Naive thymus-derived CD4-positive, alpha-beta T cell (primary cell): ENCODE data around the gene PLEKHA7. TPM values are rescaled to one million over a fixed set of nuclear protein-coding genes. Genes with fewer than 3 reads are reported as not detected.

Experiments used
- ATAC-seq: fragments of 150-1000 bp; cut with Tn5 transposase; 2 replicates; pipeline ENCODE4 v1.10.0; 2021; ENCODE audit warnings: mild to moderate bottlenecking, moderate library complexity
- CTCF ChIA-PET: fragments of 350-600 bp; sonication (Branson Sonifier 250); formaldehyde crosslinking; loops from one replicate; lab custom pipeline; 2021; ENCODE audit warnings: antibody characterized with exemption; lab: Charles Lee
- POLR2A ChIA-PET: fragments of 350-600 bp; sonication (Branson Sonifier 250); formaldehyde crosslinking; loops from one replicate; lab custom pipeline; 2021; ENCODE audit warnings: antibody characterized with exemption, inconsistent platforms; lab: Charles Lee
- DNase-seq, 9 donors: peaks; one replicate each; pipeline versions ENCODE4 v3.0.0 to v3.0.0-alpha.2; 2020 to 2022; ENCODE audit warnings: mixed read lengths in 1 of 9
- H3K27ac ChIP-seq: one replicate; pipeline ENCODE4 v1.7.0; 2013; ENCODE audit warnings: mild to moderate bottlenecking, low read depth, low read length, moderate library complexity
- H3K27me3 ChIP-seq, 2 donors: one replicate each; pipeline ENCODE4 v1.7.0; 2013; ENCODE audit warnings: low read length in 2 of 2, mild to moderate bottlenecking in 2 of 2, moderate library complexity in 2 of 2; ENCODE audit not compliant: control insufficient read depth in 2 of 2, insufficient read depth in 2 of 2
- H3K36me3 ChIP-seq, 3 experiments: 1 replicate in 2 of 3; 2 replicates in 1 of 3; pipeline ENCODE4 v1.7.0; 2013; ENCODE audit warnings: low read length in 3 of 3, mild to moderate bottlenecking in 3 of 3, moderate library complexity in 1 of 3; ENCODE audit not compliant: insufficient read depth in 3 of 3, control insufficient read depth in 2 of 3
- H3K4me1 ChIP-seq, 2 donors: one replicate each; pipeline ENCODE4 v1.7.0; 2013; ENCODE audit warnings: low read length in 2 of 2, mild to moderate bottlenecking in 2 of 2, moderate library complexity in 1 of 2; ENCODE audit not compliant: control insufficient read depth in 2 of 2, insufficient read depth in 2 of 2
- H3K4me3 ChIP-seq: 2 replicates; pipeline ENCODE4 v1.7.0; 2013; ENCODE audit warnings: mild to moderate bottlenecking, low read length
- H3K9me3 ChIP-seq, 3 experiments: 1 replicate in 2 of 3; 2 replicates in 1 of 3; pipeline ENCODE4 v1.7.0; 2013; ENCODE audit warnings: low read length in 3 of 3; ENCODE audit not compliant: control insufficient read depth in 2 of 3
- H3K27ac Mint-ChIP-seq, 9 donors: one replicate each; pipeline ENCODE4 v1.8.0; 2020 to 2022; ENCODE audit warnings: mixed read lengths in 9 of 9, mild to moderate bottlenecking in 8 of 9, moderate library complexity in 5 of 9, inconsistent platforms in 2 of 9
- H3K27me3 Mint-ChIP-seq, 5 donors: one replicate each; pipeline ENCODE4 v1.8.0; 2021 to 2022; ENCODE audit warnings: mixed read lengths in 5 of 5, mild to moderate bottlenecking in 1 of 5
- H3K36me3 Mint-ChIP-seq, 5 donors: one replicate each; pipeline ENCODE4 v1.8.0; 2020 to 2022; ENCODE audit warnings: mixed read lengths in 5 of 5, mild to moderate bottlenecking in 3 of 5, inconsistent platforms in 1 of 5
- H3K4me1 Mint-ChIP-seq, 7 donors: one replicate each; pipeline ENCODE4 v1.8.0; 2020 to 2022; ENCODE audit warnings: mixed read lengths in 7 of 7, mild to moderate bottlenecking in 3 of 7, inconsistent platforms in 1 of 7
- H3K4me3 Mint-ChIP-seq, 10 donors: one replicate each; pipeline ENCODE4 v1.8.0; 2020 to 2022; ENCODE audit warnings: mild to moderate bottlenecking in 10 of 10, mixed read lengths in 10 of 10, moderate library complexity in 6 of 10, inconsistent platforms in 2 of 10
- H3K9me3 Mint-ChIP-seq, 11 donors: one replicate each; pipeline ENCODE4 v1.8.0; 2020 to 2022; ENCODE audit warnings: mixed read lengths in 11 of 11, mild to moderate bottlenecking in 4 of 11, inconsistent platforms in 1 of 11, moderate library complexity in 1 of 11
- intact Hi-C, 2 donors: fragments of 100-400 bp; cut with micrococcal nuclease; formaldehyde crosslinking; loops; one replicate each; pipeline ENCODE4 v1.15.1; 2023
- polyA plus RNA-seq, 2 donors: library from polyadenylated mRNA; unstranded; fragments of 300-500 nt; fragmentation: Illumina TruSeq; gene quantifications; one replicate each; pipeline ENCODE4 v1.2.3, GENCODE V29; 2021
- total RNA-seq, 6 experiments: library from RNA in 5 of 6; stranded (reverse) in 5 of 6; gene quantifications; 1 replicate in 5 of 6; 2 replicates in 1 of 6; pipeline ENCODE4 v1.2.3 and lab custom pipeline; 2021 to 2026

The PLEKHA7 gene
- total and polyA plus RNA-seq, 7 experiments from 2014 or later = 0.84 to 4.8 (median 2.4) TPM

GRCh38 chr11:16928044-16928443, 86.2 kb downstream of the PLEKHA7 start:
- no peaks in the 10 kb centered on the region for H3K9me3 Mint-ChIP-seq
- no peak for DNase-seq
- H3K4me1 ChIP-seq = no peaks in the 10 kb centered on the region
- no peak overlapping the region for H3K4me3 ChIP-seq
- H3K4me1 Mint-ChIP-seq = peaks cover 2 to 13% (median 5%) of the 10 kb centered on the region in 7 donors
- peaks cover 0 to 4% (median 0%) of the 10 kb centered on the region in 5 donors for H3K36me3 Mint-ChIP-seq
- H3K27me3 Mint-ChIP-seq = peaks cover 34 to 52% (median 46%) of the 10 kb centered on the region in 5 donors
- no peak for ATAC-seq
- CTCF ChIA-PET = no interaction called here
- H3K9me3 ChIP-seq = no peaks in the 10 kb centered on the region
- H3K27me3 ChIP-seq = no peaks in the 10 kb centered on the region
- no peak overlapping the region for H3K27ac ChIP-seq
- H3K27ac Mint-ChIP-seq = no peak overlapping the region
- no peaks in the 10 kb centered on the region for H3K36me3 ChIP-seq
- no peak overlapping the region for H3K4me3 Mint-ChIP-seq
- intact Hi-C loops = no loop called here
- POLR2A ChIA-PET = no interaction called here

- Histone ChIP-seq H3K4me3 (no peak overlapping the region), H3K27me3 (no peaks in the 10 kb centered on the region), H3K9me3 (no peaks in the 10 kb centered on the region), H3K27ac (no peak overlapping the region), H3K36me3 (no peaks in the 10 kb centered on the region), H3K4me1 (no peaks in the 10 kb centered on the region)
- peaks cover 0 to 4% (median 0%) of the 10 kb centered on the region in 5 donors for H3K36me3 Mint-ChIP-seq
- no peak overlapping the region for H3K4me3 Mint-ChIP-seq
- no peaks in the 10 kb centered on the region for H3K9me3 Mint-ChIP-seq
- no peak overlapping the region for H3K27ac Mint-ChIP-seq
- no peak for ATAC-seq
- ChIA-PET CTCF (no interaction called here), POLR2A (no interaction called here)
- no peak for DNase-seq
- intact Hi-C loops = no loop called here
- peaks cover 2 to 13% (median 5%) of the 10 kb centered on the region in 7 donors for H3K4me1 Mint-ChIP-seq
- peaks cover 38 to 53% (median 48%) of the 10 kb centered on the region in 5 donors for H3K27me3 Mint-ChIP-seq
Observed at GRCh38 chr11:16926883-16927626, 87.2 kb downstream of the PLEKHA7 start.

- Mint-ChIP-seq H3K4me3 (peak overlapping the region in 4 of 10 donors; percentile 5 to 88 (median 38)), H3K9me3 (no peaks in the 10 kb centered on the region), H3K36me3 (peaks cover 0 to 4% (median 0%) of the 10 kb centered on the region in 5 donors), H3K4me1 (peaks cover 2 to 13% (median 5%) of the 10 kb centered on the region in 7 donors), H3K27me3 (peaks cover 40 to 56% (median 48%) of the 10 kb centered on the region in 5 donors), H3K27ac (no peak overlapping the region)
- no peaks in the 10 kb centered on the region for H3K27me3 ChIP-seq
- no peaks in the 10 kb centered on the region for H3K9me3 ChIP-seq
- no peaks in the 10 kb centered on the region for H3K4me1 ChIP-seq
- no peak overlapping the region for H3K27ac ChIP-seq
- ChIA-PET CTCF (no interaction called here), POLR2A (no interaction called here)
- no peak overlapping the region for H3K4me3 ChIP-seq
- intact Hi-C loops = loop anchor here in 1 of 2 donors (2.0 kb wide), 1 partner anchor 23 kb away; no protein-coding TSS in a partner anchor
- H3K36me3 ChIP-seq = no peaks in the 10 kb centered on the region
- ATAC-seq (peak; percentile 16), DNase-seq (peak in 1 of 9 donors; percentile 40)
Observed at GRCh38 chr11:16925561-16926065, 88.6 kb downstream of the PLEKHA7 start.

- intact Hi-C loops = loop anchor here in 1 of 2 donors (2.0 kb wide), 1 partner anchor 22 kb away; no protein-coding TSS in a partner anchor
- H3K4me3 ChIP-seq = no peak overlapping the region
- H3K36me3 Mint-ChIP-seq = peaks cover 0 to 4% (median 0%) of the 10 kb centered on the region in 5 donors
- H3K9me3 Mint-ChIP-seq = no peaks in the 10 kb centered on the region
- CTCF ChIA-PET = no interaction called here
- H3K27me3 Mint-ChIP-seq = peaks cover 40 to 58% (median 48%) of the 10 kb centered on the region in 5 donors
- POLR2A ChIA-PET = no interaction called here
- no peaks in the 10 kb centered on the region for H3K27me3 ChIP-seq
- DNase-seq (no peak), ATAC-seq (peak; percentile 10)
- H3K9me3 ChIP-seq = no peaks in the 10 kb centered on the region
- no peak overlapping the region for H3K27ac Mint-ChIP-seq
- no peaks in the 10 kb centered on the region for H3K4me1 ChIP-seq
- H3K27ac ChIP-seq = no peak overlapping the region
- H3K4me3 Mint-ChIP-seq = peak overlapping the region in 2 of 10 donors; percentile 33 to 70
- peaks cover 2 to 13% (median 5%) of the 10 kb centered on the region in 7 donors for H3K4me1 Mint-ChIP-seq
- no peaks in the 10 kb centered on the region for H3K36me3 ChIP-seq
Observed at GRCh38 chr11:16924826-16925560, 89.2 kb downstream of the PLEKHA7 start.

GRCh38 chr11:16924462-16924825, 89.8 kb downstream of the PLEKHA7 start:
- H3K9me3 Mint-ChIP-seq = no peaks in the 10 kb centered on the region
- intact Hi-C loops = loop anchor here in 1 of 2 donors (2.0 kb wide), 1 partner anchor 22 kb away; no protein-coding TSS in a partner anchor
- H3K27me3 Mint-ChIP-seq = peaks cover 40 to 58% (median 48%) of the 10 kb centered on the region in 5 donors
- Histone ChIP-seq H3K4me1 (no peaks in the 10 kb centered on the region), H3K27me3 (no peaks in the 10 kb centered on the region), H3K9me3 (no peaks in the 10 kb centered on the region), H3K36me3 (no peaks in the 10 kb centered on the region), H3K4me3 (no peak overlapping the region), H3K27ac (no peak overlapping the region)
- ChIA-PET POLR2A (no interaction called here), CTCF (no interaction called here)
- ATAC-seq (no peak), DNase-seq (no peak)
- peaks cover 2 to 13% (median 5%) of the 10 kb centered on the region in 7 donors for H3K4me1 Mint-ChIP-seq
- H3K27ac Mint-ChIP-seq = no peak overlapping the region
- peaks cover 0 to 4% (median 0%) of the 10 kb centered on the region in 5 donors for H3K36me3 Mint-ChIP-seq
- H3K4me3 Mint-ChIP-seq = peak overlapping the region in 3 of 10 donors; percentile 10 to 70 (median 51)

GRCh38 chr11:16923987-16924386, 90.2 kb downstream of the PLEKHA7 start:
- CTCF ChIA-PET = no interaction called here
- H3K27me3 ChIP-seq = no peaks in the 10 kb centered on the region
- DNase-seq (no peak), ATAC-seq (peak; percentile 34)
- Mint-ChIP-seq H3K9me3 (no peaks in the 10 kb centered on the region), H3K4me1 (peaks cover 2 to 13% (median 5%) of the 10 kb centered on the region in 7 donors), H3K4me3 (peak overlapping the region in 2 of 10 donors; percentile 10 to 70), H3K27me3 (peaks cover 38 to 55% (median 46%) of the 10 kb centered on the region in 5 donors), H3K36me3 (peaks cover 0 to 4% (median 0%) of the 10 kb centered on the region in 5 donors), H3K27ac (no peak overlapping the region)
- no peaks in the 10 kb centered on the region for H3K36me3 ChIP-seq
- POLR2A ChIA-PET = no interaction called here
- H3K9me3 ChIP-seq = no peaks in the 10 kb centered on the region
- H3K4me3 ChIP-seq = no peak overlapping the region
- no peak overlapping the region for H3K27ac ChIP-seq
- H3K4me1 ChIP-seq = no peaks in the 10 kb centered on the region
- intact Hi-C loops = loop anchor here in 1 of 2 donors (2.0 kb wide), 1 partner anchor 21 kb away; no protein-coding TSS in a partner anchor
